Keratinocyte (primary cell): ENCODE measurements around the gene GABRD. TPM values are rescaled to one million over a fixed set of nuclear protein-coding genes. Genes with fewer than 3 reads are reported as not detected.
"Not testable (repeated sequence)": the region's sequence is repeated elsewhere in the genome, so short reads cannot be mapped to it uniquely, and the experiment has no call there.

Source experiments
- DNase-seq: peaks from one replicate; pipeline ENCODE4 v3.0.0-alpha.2; 2011; ENCODE audit warnings: low read depth, missing footprints, low spot score
- FAIRE-seq: peaks from 2 replicates; lab custom pipeline; 2011; peaks lifted over from hg19 to GRCh38; lab: Jason Lieb, UNC
- H2AFZ ChIP-seq: 2 replicates; pipeline ENCODE4 v1.6.0; 2012; ENCODE audit warnings: low read length, control low read depth, inconsistent platforms; ENCODE audit not compliant: control insufficient read depth
- H3K27ac ChIP-seq: 2 replicates; pipeline ENCODE4 v1.5.1; 2011; ENCODE audit warnings: low read length; ENCODE audit not compliant: control insufficient read depth, insufficient read depth
- H3K27me3 ChIP-seq: 3 replicates; pipeline ENCODE4 v1.6.0; 2011; ENCODE audit warnings: low read length; ENCODE audit not compliant: control insufficient read depth, insufficient read depth; ENCODE audit errors: extremely low read depth
- H3K36me3 ChIP-seq, 2 experiments: 2 replicates in 1 of 2; 3 replicates in 1 of 2; pipeline ENCODE4 v1.5.1; 2011; ENCODE audit warnings: low read length in 2 of 2, mild to moderate bottlenecking in 1 of 2; ENCODE audit not compliant: control insufficient read depth in 2 of 2, insufficient read depth in 2 of 2; ENCODE audit errors: extremely low read depth in 1 of 2
- H3K4me1 ChIP-seq: 3 replicates; pipeline ENCODE4 v1.5.1; 2011; ENCODE audit warnings: low read length; ENCODE audit not compliant: control insufficient read depth, insufficient read depth; ENCODE audit errors: extremely low read depth
- H3K4me2 ChIP-seq: 3 replicates; pipeline ENCODE4 v1.6.0; 2011; ENCODE audit warnings: low read depth, low read length; ENCODE audit not compliant: control insufficient read depth, insufficient read depth; ENCODE audit errors: extremely low read depth
- H3K4me3 ChIP-seq, 3 experiments: fragments of 200-600 bp in 1 of 3; sonication (generic) in 1 of 3; 2 replicates in 2 of 3; 3 replicates in 1 of 3; pipeline ENCODE4 v1.5.1; 2011 to 2016; ENCODE audit warnings: low read length in 3 of 3, mild to moderate bottlenecking in 3 of 3, control low read depth in 2 of 3, inconsistent platforms in 1 of 3, low read depth in 1 of 3, mixed read lengths in 1 of 3, mixed run types in 1 of 3, moderate library complexity in 1 of 3; ENCODE audit not compliant: control insufficient read depth in 2 of 3, insufficient read depth in 2 of 3; ENCODE audit errors: extremely low read depth in 1 of 3
- H3K79me2 ChIP-seq: 2 replicates; pipeline ENCODE4 v1.6.0; 2012; ENCODE audit warnings: low read length; ENCODE audit not compliant: control insufficient read depth, insufficient read depth
- H3K9ac ChIP-seq: 3 replicates; pipeline ENCODE4 v1.6.0; 2011; ENCODE audit warnings: low read length; ENCODE audit not compliant: control insufficient read depth, insufficient read depth; ENCODE audit errors: extremely low read depth
- H3K9me1 ChIP-seq: 3 replicates; pipeline ENCODE4 v1.6.0; 2011; ENCODE audit warnings: low read length; ENCODE audit not compliant: control insufficient read depth, insufficient read depth; ENCODE audit errors: extremely low read depth
- H3K9me3 ChIP-seq: 2 replicates; pipeline ENCODE4 v1.5.1; 2012; ENCODE audit warnings: low read depth, low read length; ENCODE audit not compliant: control insufficient read depth
- H4K20me1 ChIP-seq: 3 replicates; pipeline ENCODE4 v1.6.0; 2011; ENCODE audit warnings: low read length; ENCODE audit not compliant: control insufficient read depth, insufficient read depth; ENCODE audit errors: extremely low read depth
- EZH2 ChIP-seq: IDR thresholded peaks from one replicate; pipeline ENCODE4 v1.6.1; 2012; ENCODE audit warnings: inconsistent platforms, mild to moderate bottlenecking, low read length, moderate library complexity
- dilution Hi-C: fragments of 300-500 bp; cut with MboI; formaldehyde crosslinking; loops from one replicate; pipeline ENCODE4 v1.7.0; 2020; ENCODE audit warnings: low sequenced_read_pairs; ENCODE audit not compliant: extremely low pct_ligation_motif_present
- polyA plus RNA-seq, 5 experiments: library from polyadenylated mRNA; depleted of rRNA in 3 of 5; stranded (reverse) in 3 of 5; stranded (forward) in 1 of 5; unstranded in 1 of 5; fragments of >200 nt; gene quantifications; 1 replicate in 1 of 5; 2 replicates in 3 of 5; 3 replicates in 1 of 5; pipeline versions ENCODE4 v1.2.1 to v1.2.3, GENCODE V29; 2011 to 2012; ENCODE audit warnings: missing spikeins in 2 of 5, low read depth in 1 of 5, low replicate concordance in 1 of 5
- TF ChIP-seq, protein P1 (sequence below), 3 experiments: IDR thresholded peaks in 1 of 3; conservative IDR thresholded peaks in 1 of 3; optimal IDR thresholded peaks in 1 of 3; 2 replicates in 2 of 3; 3 replicates in 1 of 3; pipeline versions ENCODE3 to v1.5.1; 2011; ENCODE audit warnings: low read length in 3 of 3, mild to moderate bottlenecking in 3 of 3, moderate library complexity in 2 of 3, control low read depth in 1 of 3, inconsistent platforms in 1 of 3; ENCODE audit not compliant: insufficient read depth in 2 of 3; ENCODE audit errors: extremely low read depth in 1 of 3

GABRD gene
- polyA plus RNA-seq, 1 donor (not counting 4 experiments of a cell fraction or from before 2014, with no cell fraction given) = not detected

DNA sequence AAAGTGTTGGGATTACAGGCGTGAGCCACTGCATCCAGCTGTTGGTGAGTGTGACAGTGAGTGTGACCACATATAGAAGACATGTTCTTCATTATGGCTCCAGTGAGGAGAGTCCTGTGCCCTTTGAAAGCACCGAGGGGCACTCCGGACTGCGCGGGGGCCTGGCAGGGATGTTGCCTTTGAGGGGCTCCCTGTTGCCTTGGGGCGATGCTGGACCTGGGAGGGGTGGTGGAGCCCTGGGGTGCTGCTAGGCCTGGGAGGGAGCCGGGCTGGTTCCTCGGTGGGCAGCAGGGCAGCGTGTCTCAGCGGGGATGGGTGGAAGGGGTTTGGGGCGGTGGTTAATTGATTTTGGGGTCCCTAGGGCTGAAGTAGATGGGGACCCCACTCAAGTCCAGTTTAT is 41.0 kb upstream of the GABRD start:
- no peak overlapping the region for H3K9ac ChIP-seq
- no peak overlapping the region for H3K4me3 ChIP-seq
- no peak for FAIRE-seq
- no peaks in the 10 kb centered on the region for H4K20me1 ChIP-seq
- H3K9me3 ChIP-seq = peaks cover 11% of the 10 kb centered on the region
- no peak for TF ChIP-seq EZH2
- TF ChIP-seq, protein P1, sequence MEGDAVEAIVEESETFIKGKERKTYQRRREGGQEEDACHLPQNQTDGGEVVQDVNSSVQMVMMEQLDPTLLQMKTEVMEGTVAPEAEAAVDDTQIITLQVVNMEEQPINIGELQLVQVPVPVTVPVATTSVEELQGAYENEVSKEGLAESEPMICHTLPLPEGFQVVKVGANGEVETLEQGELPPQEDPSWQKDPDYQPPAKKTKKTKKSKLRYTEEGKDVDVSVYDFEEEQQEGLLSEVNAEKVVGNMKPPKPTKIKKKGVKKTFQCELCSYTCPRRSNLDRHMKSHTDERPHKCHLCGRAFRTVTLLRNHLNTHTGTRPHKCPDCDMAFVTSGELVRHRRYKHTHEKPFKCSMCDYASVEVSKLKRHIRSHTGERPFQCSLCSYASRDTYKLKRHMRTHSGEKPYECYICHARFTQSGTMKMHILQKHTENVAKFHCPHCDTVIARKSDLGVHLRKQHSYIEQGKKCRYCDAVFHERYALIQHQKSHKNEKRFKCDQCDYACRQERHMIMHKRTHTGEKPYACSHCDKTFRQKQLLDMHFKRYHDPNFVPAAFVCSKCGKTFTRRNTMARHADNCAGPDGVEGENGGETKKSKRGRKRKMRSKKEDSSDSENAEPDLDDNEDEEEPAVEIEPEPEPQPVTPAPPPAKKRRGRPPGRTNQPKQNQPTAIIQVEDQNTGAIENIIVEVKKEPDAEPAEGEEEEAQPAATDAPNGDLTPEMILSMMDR (optimal IDR thresholded peaks at IDR 0.05 in 1 of 3, IDR thresholded peaks at IDR 0.05 in 1 of 3, conservative IDR thresholded peaks at IDR 0.05 in 1 of 3; ENCODE audit: extremely low read depth in 1 of 3, insufficient read depth in 2 of 3, low read length in 3 of 3) = no peak
- no peak overlapping the region for H3K4me2 ChIP-seq
- dilution Hi-C loops = no loop called here
- peaks cover 5% of the 10 kb centered on the region for H3K27me3 ChIP-seq
- H3K4me1 ChIP-seq = no peaks in the 10 kb centered on the region
- no peak overlapping the region for H3K27ac ChIP-seq
- H2AFZ ChIP-seq = no peak overlapping the region
- no peaks in the 10 kb centered on the region for H3K79me2 ChIP-seq
- no peak for DNase-seq
- no peaks in the 10 kb centered on the region for H3K9me1 ChIP-seq
- H3K36me3 ChIP-seq = no peaks in the 10 kb centered on the region

DNA sequence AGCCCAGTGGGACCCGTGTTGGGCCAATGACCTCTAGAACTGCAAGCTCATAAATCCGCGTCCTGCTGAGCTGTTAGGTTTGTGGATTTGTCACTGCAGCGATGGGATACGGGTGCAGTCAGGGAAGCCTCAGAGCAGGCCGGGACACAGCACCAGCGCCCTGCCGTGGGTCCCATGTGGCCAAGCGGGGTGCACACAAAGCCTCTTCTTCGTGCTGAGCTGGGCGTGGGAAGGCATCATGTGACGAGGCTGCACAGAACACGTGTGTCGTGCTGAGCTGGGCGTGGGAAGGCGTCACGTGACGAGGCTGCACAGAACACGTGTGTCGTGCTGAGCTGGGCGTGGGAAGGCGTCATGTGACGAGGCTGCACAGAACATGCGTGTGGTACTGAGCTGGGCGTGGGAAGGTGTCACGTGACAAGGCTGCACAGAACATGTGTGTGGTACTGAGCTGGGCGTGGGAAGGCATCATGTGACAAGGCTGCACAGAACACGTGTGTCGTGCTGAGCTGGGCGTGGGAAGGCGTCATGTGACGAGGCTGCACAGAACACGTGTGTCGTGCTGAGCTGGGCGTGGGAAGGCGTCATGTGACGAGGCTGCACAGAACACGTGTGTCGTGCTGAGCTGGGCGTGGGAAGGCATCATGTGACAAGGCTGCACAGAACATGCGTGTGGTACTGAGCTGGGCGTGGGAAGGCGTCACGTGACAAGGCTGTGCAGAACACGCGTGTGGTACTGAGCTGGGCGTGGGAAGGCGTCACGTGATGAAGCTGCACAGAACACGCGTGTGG is 40.3 kb upstream of the GABRD start:
- H3K4me2 ChIP-seq, H3K9me1 ChIP-seq, H3K79me2 ChIP-seq, dilution Hi-C loops, H3K4me1 ChIP-seq, FAIRE-seq, H2AFZ ChIP-seq, H3K36me3 ChIP-seq, H3K27me3 ChIP-seq, H3K27ac ChIP-seq, H4K20me1 ChIP-seq, H3K9ac ChIP-seq, H3K4me3 ChIP-seq, DNase-seq: not testable (repeated sequence)
- H3K9me3 ChIP-seq = peaks cover 11% of the 10 kb centered on the region
